HTERT RPE-1 (cell line): ENCODE data around the gene RBKS.

Experiments
- in situ Hi-C: fragments of 300-500 bp; cut with MboI; formaldehyde crosslinking; loops from 4 replicates; pipeline ENCODE4 v1.14.3; 2020; ENCODE audit warnings: low sequenced_read_pairs

Gene RBKS

GRCh38 chr2:27738349-27739057, 151.7 kb downstream of the RBKS start:
- in situ Hi-C loops, result no loop called here

- in situ Hi-C loops, result no loop called here
These were observed 152.4 kb downstream of the RBKS start for GRCh38 chr2:27737676-27738348.

GRCh38 chr2:27736890-27737204, 153.3 kb downstream of the RBKS start:
- in situ Hi-C loops, result no loop called here

- in situ Hi-C loops, result no loop called here
These were observed 153.9 kb downstream of the RBKS start for GRCh38 chr2:27736031-27736889.

- in situ Hi-C loops, result no loop called here
These were observed 154.8 kb downstream of the RBKS start for GRCh38 chr2:27735263-27735904.

GRCh38 chr2:27734305-27734704, 155.9 kb downstream of the RBKS start:
- in situ Hi-C loops, result no loop called here
